Activated CD8-positive, alpha-beta T cell treated with anti-CD3 and anti-CD28 coated beads, Interleukin-2, amount 10 ng/mL, durations not matched to agents 7 days and 5 days (primary cell): ENCODE data around the gene SYNJ2BP. TPM values are rescaled to one million over a fixed set of nuclear protein-coding genes. Genes with fewer than 3 reads are reported as not detected.
A peak's percentile ranks its signal among the peaks of the same experiment; 100 is the strongest.
"Not testable (repeated sequence)": the region's sequence is repeated elsewhere in the genome, so short reads cannot be mapped to it uniquely, and the experiment has no call there.

Experiments used
- ATAC-seq: fragments of 150-1000 bp; cut with Tn5 transposase; one replicate; pipeline ENCODE4 v1.10.0; 2021; ENCODE audit warnings: moderate library complexity
- CTCF ChIA-PET: fragments of 350-600 bp; sonication (Branson Sonifier 250); formaldehyde crosslinking; loops from one replicate; lab custom pipeline; 2021; ENCODE audit warnings: antibody characterized with exemption; lab: Charles Lee
- POLR2A ChIA-PET: fragments of 350-600 bp; sonication (Branson Sonifier 250); formaldehyde crosslinking; loops from one replicate; lab custom pipeline; 2021; ENCODE audit warnings: antibody characterized with exemption; lab: Charles Lee
- DNase-seq: peaks from one replicate; pipeline ENCODE4 v3.0.0-alpha.2; 2020
- H3K27ac Mint-ChIP-seq: one replicate; pipeline ENCODE4 v1.8.0; 2021; ENCODE audit warnings: mild to moderate bottlenecking, mixed read lengths
- H3K27me3 Mint-ChIP-seq: one replicate; pipeline ENCODE4 v1.8.0; 2021; ENCODE audit warnings: low read depth, mixed read lengths
- H3K36me3 Mint-ChIP-seq: one replicate; pipeline ENCODE4 v1.8.0; 2021; ENCODE audit warnings: low read depth, mixed read lengths
- H3K4me1 Mint-ChIP-seq: one replicate; pipeline ENCODE4 v1.8.0; 2021; ENCODE audit warnings: low read depth, mixed read lengths
- H3K4me3 Mint-ChIP-seq: one replicate; pipeline ENCODE4 v1.8.0; 2021; ENCODE audit warnings: mild to moderate bottlenecking, mixed read lengths
- H3K9me3 Mint-ChIP-seq: one replicate; pipeline ENCODE4 v1.8.0; 2022; ENCODE audit warnings: mixed read lengths; ENCODE audit not compliant: insufficient read depth
- total RNA-seq, 2 experiments: library from RNA; stranded (reverse); gene quantifications; one replicate each; pipeline ENCODE4 v1.2.3, GENCODE V29; 2021

Gene SYNJ2BP
- total RNA-seq, 2 experiments from 2014 or later: 7.3 to 9.6 TPM

GRCh38 chr14:70415788-70416187, 1.1 kb downstream of the SYNJ2BP start:
- H3K9me3 Mint-ChIP-seq: no peaks in the 10 kb centered on the region
- no peaks in the 10 kb centered on the region for H3K36me3 Mint-ChIP-seq
- ATAC-seq (no peak), DNase-seq (no peak)
- no peak overlapping the region for H3K27ac Mint-ChIP-seq
- no peaks in the 10 kb centered on the region for H3K27me3 Mint-ChIP-seq
- H3K4me1 Mint-ChIP-seq: peaks cover 15% of the 10 kb centered on the region
- ChIA-PET POLR2A (interaction anchor here (0.6 kb wide), 1 partner anchor 190 kb away, joined by 4 read pairs; no protein-coding TSS in a partner anchor), CTCF (interaction anchor here (0.6 kb wide), 1 partner anchor 152 kb away, joined by 4 read pairs; no protein-coding TSS in a partner anchor)
- peak overlapping the region; percentile 65 for H3K4me3 Mint-ChIP-seq

- H3K36me3 Mint-ChIP-seq: peaks cover 4% of the 10 kb centered on the region
- H3K27me3 Mint-ChIP-seq: no peaks in the 10 kb centered on the region
- H3K9me3 Mint-ChIP-seq: no peaks in the 10 kb centered on the region
- ATAC-seq (no peak), DNase-seq (no peak)
- no peak overlapping the region for H3K27ac Mint-ChIP-seq
- no peak overlapping the region for H3K4me3 Mint-ChIP-seq
- H3K4me1 Mint-ChIP-seq: no peaks in the 10 kb centered on the region
- ChIA-PET POLR2A (no interaction called here), CTCF (no interaction called here)
Measured at GRCh38 chr14:70407621-70408020, 9.3 kb downstream of the SYNJ2BP start.

- H3K27me3 Mint-ChIP-seq, CTCF ChIA-PET: not testable (repeated sequence)
Measured at GRCh38 chr14:70406216-70406615, 10.7 kb downstream of the SYNJ2BP start.

GRCh38 chr14:70403335-70403734, 13.6 kb downstream of the SYNJ2BP start:
- H3K36me3 Mint-ChIP-seq, H3K9me3 Mint-ChIP-seq, H3K4me3 Mint-ChIP-seq, CTCF ChIA-PET, H3K27ac Mint-ChIP-seq, H3K4me1 Mint-ChIP-seq, ATAC-seq, DNase-seq, POLR2A ChIA-PET, H3K27me3 Mint-ChIP-seq: not testable (repeated sequence)

More at GRCh38 chr14:70406216-70406615, 10.7 kb downstream of the SYNJ2BP start:
- POLR2A ChIA-PET, H3K4me1 Mint-ChIP-seq, H3K4me3 Mint-ChIP-seq, H3K27ac Mint-ChIP-seq, H3K36me3 Mint-ChIP-seq, H3K9me3 Mint-ChIP-seq, ATAC-seq, DNase-seq: not testable (repeated sequence)

- H3K36me3 Mint-ChIP-seq: peaks cover 3% of the 10 kb centered on the region
Measured at GRCh38 chr14:70401643-70402042, 15.2 kb downstream of the SYNJ2BP start.

GRCh38 chr14:70398706-70399431, 18.0 kb downstream of the SYNJ2BP start:
- H3K27me3 Mint-ChIP-seq: no peaks in the 10 kb centered on the region
- DNase-seq (no peak), ATAC-seq (no peak)
- no peak overlapping the region for H3K27ac Mint-ChIP-seq
- H3K9me3 Mint-ChIP-seq: no peaks in the 10 kb centered on the region
- H3K36me3 Mint-ChIP-seq: peaks cover 3% of the 10 kb centered on the region
- CTCF ChIA-PET: no interaction called here
- POLR2A ChIA-PET: no interaction called here
- H3K4me3 Mint-ChIP-seq: no peak overlapping the region
- H3K4me1 Mint-ChIP-seq: no peaks in the 10 kb centered on the region

More at GRCh38 chr14:70401643-70402042, 15.2 kb downstream of the SYNJ2BP start:
- CTCF ChIA-PET: interaction anchor here (0.6 to 1.2 kb wide), 2 partner anchors 416 to 562 kb away, joined by 3 to 5 read pairs; no protein-coding TSS in a partner anchor
- Mint-ChIP-seq H3K9me3 (no peaks in the 10 kb centered on the region), H3K27ac (no peak overlapping the region), H3K4me1 (no peaks in the 10 kb centered on the region), H3K27me3 (no peaks in the 10 kb centered on the region), H3K4me3 (no peak overlapping the region)
- ATAC-seq: no peak
- POLR2A ChIA-PET: no interaction called here
- DNase-seq: no peak

- Mint-ChIP-seq H3K9me3 (no peaks in the 10 kb centered on the region), H3K36me3 (peaks cover 3% of the 10 kb centered on the region), H3K27me3 (no peaks in the 10 kb centered on the region), H3K4me1 (no peaks in the 10 kb centered on the region), H3K4me3 (no peak overlapping the region), H3K27ac (no peak overlapping the region)
- DNase-seq (no peak), ATAC-seq (no peak)
- POLR2A ChIA-PET: interaction anchor here (0.9 kb wide), 1 partner anchor 116 kb away, joined by 3 read pairs; no protein-coding TSS in a partner anchor
- CTCF ChIA-PET: no interaction called here
Measured at GRCh38 chr14:70398280-70398679, 18.6 kb downstream of the SYNJ2BP start.

GRCh38 chr14:70397746-70398145, 19.1 kb downstream of the SYNJ2BP start:
- Mint-ChIP-seq H3K36me3 (peaks cover 3% of the 10 kb centered on the region), H3K9me3 (no peaks in the 10 kb centered on the region), H3K27ac (no peak overlapping the region), H3K4me1 (no peaks in the 10 kb centered on the region), H3K4me3 (no peak overlapping the region), H3K27me3 (no peaks in the 10 kb centered on the region)
- ChIA-PET CTCF (no interaction called here), POLR2A (interaction anchor here (0.9 to 1.3 kb wide), 2 partner anchors 11 to 116 kb away, joined by 3 read pairs; no protein-coding TSS in a partner anchor)
- no peak for ATAC-seq
- no peak for DNase-seq

- CTCF ChIA-PET: interaction anchor here (1.0 kb wide), 1 partner anchor 173 kb away, joined by 3 read pairs; no protein-coding TSS in a partner anchor
- H3K4me1 Mint-ChIP-seq: no peaks in the 10 kb centered on the region
- no peaks in the 10 kb centered on the region for H3K9me3 Mint-ChIP-seq
- ATAC-seq (no peak), DNase-seq (no peak)
- peaks cover 3% of the 10 kb centered on the region for H3K36me3 Mint-ChIP-seq
- no peak overlapping the region for H3K4me3 Mint-ChIP-seq
- POLR2A ChIA-PET: interaction anchor here (0.6 kb wide), 1 partner anchor 1287 kb away, joined by 3 read pairs; no protein-coding TSS in a partner anchor
- no peak overlapping the region for H3K27ac Mint-ChIP-seq
- H3K27me3 Mint-ChIP-seq: no peaks in the 10 kb centered on the region
Measured at GRCh38 chr14:70394674-70395306, 22.1 kb downstream of the SYNJ2BP start.

GRCh38 chr14:70392676-70393075, 24.2 kb downstream of the SYNJ2BP start:
- CTCF ChIA-PET: no interaction called here
- POLR2A ChIA-PET: no interaction called here
- no peaks in the 10 kb centered on the region for H3K9me3 Mint-ChIP-seq

GRCh38 chr14:70391493-70392391, 25.1 kb downstream of the SYNJ2BP start:
- CTCF ChIA-PET: no interaction called here

More at GRCh38 chr14:70392676-70393075, 24.2 kb downstream of the SYNJ2BP start:
- no peak overlapping the region for H3K4me3 Mint-ChIP-seq
- H3K27ac Mint-ChIP-seq: no peak overlapping the region
- H3K27me3 Mint-ChIP-seq: no peaks in the 10 kb centered on the region
- DNase-seq: no peak
- H3K36me3 Mint-ChIP-seq: no peaks in the 10 kb centered on the region
- ATAC-seq: no peak
- no peaks in the 10 kb centered on the region for H3K4me1 Mint-ChIP-seq

More at GRCh38 chr14:70391493-70392391, 25.1 kb downstream of the SYNJ2BP start:
- Mint-ChIP-seq H3K4me3 (no peak overlapping the region), H3K9me3 (no peaks in the 10 kb centered on the region), H3K27ac (no peak overlapping the region), H3K27me3 (no peaks in the 10 kb centered on the region), H3K36me3 (no peaks in the 10 kb centered on the region), H3K4me1 (no peaks in the 10 kb centered on the region)
- ATAC-seq (no peak), DNase-seq (no peak)
- POLR2A ChIA-PET: no interaction called here
